DOHH2 (cell line): ENCODE measurements around the gene CETN1.

Source experiments
- CTCF ChIP-seq: fragments of 200-600 bp; sonication (generic); IDR thresholded peaks from one replicate; pipeline ENCODE4 v1.5.1; 2014; ENCODE audit warnings: antibody characterized with exemption, mild to moderate bottlenecking, low read depth, low read length; ENCODE audit not compliant: poor library complexity, severe bottlenecking
- EZH2phosphoT487 ChIP-seq: fragments of 200-600 bp; sonication (generic); IDR thresholded peaks from 2 replicates; pipeline ENCODE4 v1.6.1; 2017; ENCODE audit warnings: borderline replicate concordance, mild to moderate bottlenecking, antibody characterized with exemption, low read length, moderate library complexity, mixed read lengths

GRCh38 chr18:543447-544078 is 36.6 kb upstream of the CETN1 start:
- TF ChIP-seq CTCF = no peak
- TF ChIP-seq EZH2phosphoT487 = no peak
